ENCODE data around the gene SUN2.
A peak's percentile ranks its signal among the peaks of the same experiment; 100 is the strongest.

DNA sequence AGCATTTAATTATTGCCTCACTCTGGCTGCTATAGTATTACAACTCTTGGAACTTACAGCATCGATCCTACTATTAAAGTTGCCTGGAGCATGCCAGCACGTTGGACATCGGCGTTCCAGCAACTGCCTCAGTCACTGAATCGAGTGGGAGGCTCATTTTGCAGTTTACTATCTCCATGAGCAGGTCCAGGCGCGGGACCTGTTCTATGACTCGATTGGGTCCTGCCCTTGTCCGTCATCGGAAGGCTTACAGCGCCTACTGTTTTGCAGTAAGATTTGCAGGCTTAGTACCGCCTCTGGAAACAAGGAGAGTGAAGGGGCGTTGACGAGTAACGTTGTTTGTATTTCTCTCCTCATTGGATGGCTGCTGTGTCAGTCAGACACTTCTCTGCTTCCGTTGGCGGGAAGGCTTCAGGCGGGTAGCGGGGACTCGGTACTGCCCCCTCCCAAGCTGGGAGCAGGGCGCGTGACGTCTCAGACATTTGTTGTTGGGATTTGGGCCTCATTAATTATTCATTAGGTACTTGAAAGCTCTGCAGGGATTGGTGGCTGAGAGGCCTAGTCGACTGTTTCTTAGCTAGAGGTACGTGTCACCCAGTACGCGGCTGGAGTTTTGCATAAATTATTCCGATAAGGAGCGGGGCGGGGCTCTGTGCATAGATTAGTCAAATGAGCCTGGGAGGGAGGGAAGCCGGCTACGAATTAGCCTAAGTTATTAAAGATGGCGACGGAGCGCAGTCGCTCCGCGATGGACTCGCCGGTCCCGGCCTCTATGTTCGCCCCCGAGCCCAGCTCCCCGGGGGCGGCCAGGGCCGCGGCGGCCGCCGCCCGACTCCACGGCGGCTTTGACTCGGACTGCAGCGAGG is 50.3 kb downstream of the SUN2 start, which contains the start of gene GTPBP1:
- TF ChIP-seq CTCF (IDR thresholded peaks at IDR 0.05) (peak in 2 of 3 experiments; percentile 12 to 17), POLR2A (IDR thresholded peaks at IDR 0.05; ENCODE audit: low read depth) (peak; percentile 91), EP300 (IDR thresholded peaks at IDR 0.05) (no peak)
